HEK293 (cell line): ENCODE measurements around the gene NFIX.

Source experiments
- CTCF ChIA-PET: fragments of 350-600 bp; formaldehyde crosslinking; extraction: SDS; loops from one replicate; lab custom pipeline; 2021; ENCODE audit warnings: antibody characterized with exemption; lab: Yijun Ruan, JAX
- POLR2A ChIA-PET: fragments of 300-600 bp; formaldehyde crosslinking; extraction: SDS; loops from one replicate; lab custom pipeline; 2020; ENCODE audit warnings: antibody characterized with exemption, inconsistent platforms; lab: Yijun Ruan, JAX
- H3K27ac ChIP-seq: fragments of 200-500 bp; sonication (Bioruptor generic); 2 replicates; pipeline ENCODE4 v1.5.1; 2014; ENCODE audit warnings: low read depth, low read length, control low read depth, inconsistent platforms; ENCODE audit errors: extremely low read depth
- H3K36me3 ChIP-seq, 2 experiments: fragments of 200-500 bp in 1 of 2; sonication (Bioruptor generic) in 1 of 2; 1 replicate in 1 of 2; 2 replicates in 1 of 2; pipeline ENCODE4 v1.5.1; 2014 to 2017; ENCODE audit warnings: inconsistent platforms in 2 of 2, low read length in 2 of 2; ENCODE audit not compliant: control insufficient read depth in 2 of 2, insufficient read depth in 1 of 2
- H3K4me1 ChIP-seq: fragments of 200-500 bp; sonication (Bioruptor generic); 2 replicates; pipeline ENCODE4 v1.5.1; 2014; ENCODE audit warnings: mild to moderate bottlenecking, low read length, inconsistent platforms; ENCODE audit not compliant: control insufficient read depth, insufficient read depth
- H3K4me3 ChIP-seq: 2 replicates; pipeline ENCODE4 v1.5.1; 2011; ENCODE audit warnings: low read depth, mild to moderate bottlenecking, control low read depth, low read length, moderate library complexity
- H3K9me3 ChIP-seq: fragments of 200-500 bp; sonication (Bioruptor generic); 2 replicates; pipeline ENCODE4 v1.5.1; 2014; ENCODE audit warnings: low read depth, low read length, inconsistent platforms; ENCODE audit not compliant: control insufficient read depth, insufficient read depth
- HOXA7 ChIP-seq: sonication (generic); formaldehyde crosslinking; IDR thresholded peaks from 2 replicates; pipeline ENCODE4 v1.8.1; 2022; ENCODE audit warnings: missing genetic modification reagents, borderline replicate concordance
- HOXC10 ChIP-seq: sonication (generic); formaldehyde crosslinking; IDR thresholded peaks from 2 replicates; pipeline ENCODE4 v1.8.1; 2023; ENCODE audit warnings: mild to moderate bottlenecking, missing genetic modification reagents
- KLF1 ChIP-seq: fragments of 450-650 bp; formaldehyde crosslinking; IDR thresholded peaks from 2 replicates; pipeline ENCODE4 v1.5.1; 2016; ENCODE audit warnings: missing biosample characterization, missing genetic modification characterization
- KLF7 ChIP-seq: fragments of 450-650 bp; formaldehyde crosslinking; IDR thresholded peaks from 2 replicates; pipeline ENCODE4 v1.5.1; 2016; ENCODE audit warnings: missing biosample characterization, missing genetic modification characterization, borderline replicate concordance
- MEIS1 ChIP-seq: sonication (generic); formaldehyde crosslinking; IDR thresholded peaks from 2 replicates; pipeline ENCODE4 v1.8.1; 2022; ENCODE audit warnings: missing genetic modification reagents, mild to moderate bottlenecking, borderline replicate concordance
- ZBTB21 ChIP-seq: fragments of 450-650 bp; formaldehyde crosslinking; IDR thresholded peaks from 2 replicates; pipeline ENCODE4 v1.5.1; 2017; ENCODE audit warnings: missing biosample characterization, missing genetic modification characterization
- ZIC2 ChIP-seq: fragments of 450-650 bp; formaldehyde crosslinking; IDR thresholded peaks from 2 replicates; pipeline ENCODE4 v1.5.1; 2016; ENCODE audit warnings: missing biosample characterization, missing genetic modification characterization
- ZNF16 ChIP-seq: fragments of 450-650 bp; formaldehyde crosslinking; IDR thresholded peaks from 2 replicates; pipeline ENCODE4 v1.5.1; 2016; ENCODE audit warnings: low read depth, missing biosample characterization, missing genetic modification characterization
- ZNF2 ChIP-seq: fragments of 450-650 bp; formaldehyde crosslinking; IDR thresholded peaks from 2 replicates; pipeline ENCODE4 v1.5.1; 2016; ENCODE audit warnings: missing biosample characterization, missing genetic modification characterization
- ZNF366 ChIP-seq: fragments of 450-650 bp; formaldehyde crosslinking; conservative IDR thresholded peaks from 2 replicates; pipeline ENCODE4 v1.5.1; 2016; ENCODE audit warnings: missing biosample characterization, missing genetic modification characterization
- ZNF404 ChIP-seq: fragments of 450-650 bp; formaldehyde crosslinking; IDR thresholded peaks from 2 replicates; pipeline ENCODE4 v1.5.1; 2017; ENCODE audit warnings: missing biosample characterization, missing genetic modification characterization
- ZNF623 ChIP-seq: fragments of 450-650 bp; formaldehyde crosslinking; IDR thresholded peaks from 2 replicates; pipeline ENCODE4 v1.5.1; 2016; ENCODE audit warnings: missing biosample characterization, missing genetic modification characterization
- ZNF707 ChIP-seq: fragments of 450-650 bp; formaldehyde crosslinking; IDR thresholded peaks from 2 replicates; pipeline ENCODE4 v1.5.1; 2016; ENCODE audit warnings: missing biosample characterization, missing genetic modification characterization
- ZNF776 ChIP-seq: fragments of 450-650 bp; formaldehyde crosslinking; IDR thresholded peaks from 2 replicates; pipeline ENCODE4 v1.5.0; 2017; ENCODE audit warnings: missing biosample characterization, missing genetic modification characterization, borderline replicate concordance
- ZNF785 ChIP-seq: fragments of 450-650 bp; formaldehyde crosslinking; IDR thresholded peaks from 2 replicates; pipeline ENCODE4 v1.5.1; 2016; ENCODE audit warnings: missing biosample characterization, missing genetic modification characterization
- ZNF791 ChIP-seq: fragments of 450-650 bp; formaldehyde crosslinking; IDR thresholded peaks from 2 replicates; pipeline ENCODE4 v1.5.1; 2016; ENCODE audit warnings: missing biosample characterization, missing genetic modification characterization
- ZSCAN23 ChIP-seq: fragments of 450-650 bp; formaldehyde crosslinking; IDR thresholded peaks from 2 replicates; pipeline ENCODE4 v1.5.1; 2016; ENCODE audit warnings: missing biosample characterization, missing genetic modification characterization
- TF ChIP-seq, protein P1 (sequence below): fragments of 450-650 bp; formaldehyde crosslinking; IDR thresholded peaks from 2 replicates; pipeline ENCODE4 v1.5.1; 2016; ENCODE audit warnings: missing biosample characterization, missing genetic modification characterization
- TF ChIP-seq, protein P2 (sequence below): fragments of 450-650 bp; formaldehyde crosslinking; IDR thresholded peaks from 2 replicates; pipeline ENCODE4 v1.5.1; 2016; ENCODE audit warnings: missing biosample characterization, missing genetic modification characterization
- TF ChIP-seq, protein P3 (sequence below): fragments of 450-650 bp; formaldehyde crosslinking; IDR thresholded peaks from 2 replicates; pipeline ENCODE4 v1.5.1; 2016; ENCODE audit warnings: missing biosample characterization, missing genetic modification characterization
- TF ChIP-seq, protein P4 (sequence below): fragments of 450-650 bp; formaldehyde crosslinking; IDR thresholded peaks from 2 replicates; pipeline ENCODE4 v1.5.1; 2016; ENCODE audit warnings: missing biosample characterization, missing genetic modification characterization
- TF ChIP-seq, protein P5 (sequence below): sonication (generic); formaldehyde crosslinking; IDR thresholded peaks from 2 replicates; pipeline ENCODE4 v1.8.1; 2022; ENCODE audit warnings: mild to moderate bottlenecking, moderate library complexity, missing genetic modification reagents

The NFIX gene

DNA sequence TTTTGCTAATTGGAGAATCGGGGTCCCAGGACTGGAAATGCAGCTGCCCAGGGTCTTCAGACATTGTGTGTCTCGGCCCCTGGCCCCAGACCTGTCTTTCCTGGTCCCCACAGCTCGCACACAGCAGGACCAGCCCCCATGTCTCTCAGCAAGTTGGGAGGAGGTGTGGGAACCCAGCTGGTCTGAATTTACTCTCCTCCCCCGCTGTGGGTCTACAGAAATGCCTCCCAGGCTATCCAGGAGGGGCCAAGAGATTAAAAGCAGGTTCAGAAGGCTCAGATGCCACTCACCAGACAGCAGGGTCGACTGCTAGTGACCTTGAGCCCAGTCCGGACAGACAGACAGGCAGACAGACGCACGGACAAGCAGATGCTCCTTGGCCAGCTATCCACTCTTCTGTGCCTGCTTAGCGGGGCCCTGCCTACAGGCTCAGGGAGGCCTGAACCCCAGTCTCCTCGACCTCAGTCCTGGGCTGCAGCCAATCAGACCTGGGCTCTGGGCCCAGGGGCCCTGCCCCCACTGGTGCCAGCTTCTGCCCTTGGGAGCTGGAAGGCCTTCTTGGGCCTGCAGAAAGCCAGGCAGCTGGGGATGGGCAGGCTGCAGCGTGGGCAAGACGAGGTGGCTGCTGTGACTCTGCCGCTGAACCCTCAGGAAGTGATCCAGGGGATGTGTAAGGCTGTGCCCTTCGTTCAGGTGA lies 25.8 kb upstream of the NFIX start, which contains the start of gene DAND5:
TSS of gene DAND5 (plus strand) at position 285 of the 697 bp plus-strand sequence. CDS start at position 370, 85 bp downstream.
- POLR2A ChIA-PET: interaction anchor here (0.6 kb wide), 2 partner anchors 37 to 126 kb away, joined by 5 to 6 read pairs; no protein-coding TSS in a partner anchor

DNA sequence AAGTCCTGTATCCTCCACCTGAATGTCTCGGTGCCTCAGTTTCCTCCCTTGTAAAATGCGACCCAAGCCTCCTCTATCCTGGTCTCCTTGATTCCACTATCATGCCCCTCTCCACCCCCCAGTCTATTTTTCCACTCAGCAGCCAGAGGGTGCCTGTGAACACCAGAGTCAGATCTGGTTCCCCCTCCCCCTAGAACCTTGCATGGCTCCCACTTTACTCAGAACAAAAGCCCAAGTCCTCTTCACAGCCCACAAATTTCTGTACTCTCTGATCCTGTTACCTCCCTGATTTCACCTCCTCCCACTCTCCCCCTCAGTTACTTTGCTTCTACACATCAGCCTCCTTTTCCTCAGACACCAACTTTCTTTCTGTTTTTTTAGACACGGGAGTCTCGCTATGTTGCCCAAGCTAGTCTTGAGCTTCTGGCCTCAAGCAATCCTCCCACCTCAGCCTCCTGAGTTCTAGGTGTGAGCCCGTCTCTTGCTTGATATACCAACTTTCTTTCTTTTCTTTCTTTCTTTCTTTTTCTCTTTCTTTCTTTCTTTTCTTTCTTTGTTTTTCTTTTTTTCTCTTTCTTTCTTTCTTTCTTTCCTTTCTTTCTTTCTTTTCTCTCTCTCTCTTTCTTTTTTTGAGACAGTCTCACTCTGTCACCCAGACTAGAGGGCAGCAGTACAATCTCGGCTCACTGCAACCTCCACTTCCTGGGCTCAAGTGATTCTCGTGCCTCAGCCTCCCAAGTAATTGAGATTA lies 25.0 kb upstream of the NFIX start:
- H3K4me3 ChIP-seq: no peak overlapping the region
- H3K36me3 ChIP-seq: no peaks in the 10 kb centered on the region
- no peaks in the 10 kb centered on the region for H3K9me3 ChIP-seq
- no peaks in the 10 kb centered on the region for H3K4me1 ChIP-seq
- CTCF ChIA-PET: interaction anchor here (0.6 kb wide), 1 partner anchor 159 kb away, joined by 3 read pairs; no protein-coding TSS in a partner anchor
- POLR2A ChIA-PET: interaction anchor here (0.6 kb wide), 1 partner anchor 38 kb away, joined by 5 read pairs; no protein-coding TSS in a partner anchor
- H3K27ac ChIP-seq: no peak overlapping the region
- TF ChIP-seq ZNF623 (tag by site-specific recombination): no peak
- TF ChIP-seq ZNF776 (tag by site-specific recombination): no peak
- TF ChIP-seq MEIS1 (CRISPR knock-in tag): no peak
- peak; percentile 98 for TF ChIP-seq ZNF16 (tag by site-specific recombination)
- TF ChIP-seq, protein P1, sequence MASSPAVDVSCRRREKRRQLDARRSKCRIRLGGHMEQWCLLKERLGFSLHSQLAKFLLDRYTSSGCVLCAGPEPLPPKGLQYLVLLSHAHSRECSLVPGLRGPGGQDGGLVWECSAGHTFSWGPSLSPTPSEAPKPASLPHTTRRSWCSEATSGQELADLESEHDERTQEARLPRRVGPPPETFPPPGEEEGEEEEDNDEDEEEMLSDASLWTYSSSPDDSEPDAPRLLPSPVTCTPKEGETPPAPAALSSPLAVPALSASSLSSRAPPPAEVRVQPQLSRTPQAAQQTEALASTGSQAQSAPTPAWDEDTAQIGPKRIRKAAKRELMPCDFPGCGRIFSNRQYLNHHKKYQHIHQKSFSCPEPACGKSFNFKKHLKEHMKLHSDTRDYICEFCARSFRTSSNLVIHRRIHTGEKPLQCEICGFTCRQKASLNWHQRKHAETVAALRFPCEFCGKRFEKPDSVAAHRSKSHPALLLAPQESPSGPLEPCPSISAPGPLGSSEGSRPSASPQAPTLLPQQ (tag by site-specific recombination): no peak
- TF ChIP-seq HOXA7 (CRISPR knock-in tag): no peak
- TF ChIP-seq ZSCAN23 (tag by site-specific recombination): no peak
- TF ChIP-seq ZNF791: no peak
- TF ChIP-seq, protein P2, sequence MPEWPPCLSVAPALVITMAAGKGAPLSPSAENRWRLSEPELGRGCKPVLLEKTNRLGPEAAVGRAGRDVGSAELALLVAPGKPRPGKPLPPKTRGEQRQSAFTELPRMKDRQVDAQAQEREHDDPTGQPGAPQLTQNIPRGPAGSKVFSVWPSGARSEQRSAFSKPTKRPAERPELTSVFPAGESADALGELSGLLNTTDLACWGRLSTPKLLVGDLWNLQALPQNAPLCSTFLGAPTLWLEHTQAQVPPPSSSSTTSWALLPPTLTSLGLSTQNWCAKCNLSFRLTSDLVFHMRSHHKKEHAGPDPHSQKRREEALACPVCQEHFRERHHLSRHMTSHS (tag by site-specific recombination): no peak
- TF ChIP-seq KLF1 (tag by site-specific recombination): no peak
- TF ChIP-seq ZNF2 (tag by site-specific recombination): no peak
- peak; percentile 93 for TF ChIP-seq ZNF366 (tag by site-specific recombination)
- TF ChIP-seq ZNF404 (tag by site-specific recombination): no peak
- no peak for TF ChIP-seq KLF7
- TF ChIP-seq, protein P3, sequence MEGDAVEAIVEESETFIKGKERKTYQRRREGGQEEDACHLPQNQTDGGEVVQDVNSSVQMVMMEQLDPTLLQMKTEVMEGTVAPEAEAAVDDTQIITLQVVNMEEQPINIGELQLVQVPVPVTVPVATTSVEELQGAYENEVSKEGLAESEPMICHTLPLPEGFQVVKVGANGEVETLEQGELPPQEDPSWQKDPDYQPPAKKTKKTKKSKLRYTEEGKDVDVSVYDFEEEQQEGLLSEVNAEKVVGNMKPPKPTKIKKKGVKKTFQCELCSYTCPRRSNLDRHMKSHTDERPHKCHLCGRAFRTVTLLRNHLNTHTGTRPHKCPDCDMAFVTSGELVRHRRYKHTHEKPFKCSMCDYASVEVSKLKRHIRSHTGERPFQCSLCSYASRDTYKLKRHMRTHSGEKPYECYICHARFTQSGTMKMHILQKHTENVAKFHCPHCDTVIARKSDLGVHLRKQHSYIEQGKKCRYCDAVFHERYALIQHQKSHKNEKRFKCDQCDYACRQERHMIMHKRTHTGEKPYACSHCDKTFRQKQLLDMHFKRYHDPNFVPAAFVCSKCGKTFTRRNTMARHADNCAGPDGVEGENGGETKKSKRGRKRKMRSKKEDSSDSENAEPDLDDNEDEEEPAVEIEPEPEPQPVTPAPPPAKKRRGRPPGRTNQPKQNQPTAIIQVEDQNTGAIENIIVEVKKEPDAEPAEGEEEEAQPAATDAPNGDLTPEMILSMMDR (tag by site-specific recombination): no peak
- TF ChIP-seq ZNF785: no peak
- TF ChIP-seq ZNF707 (tag by site-specific recombination): no peak
- no peak for TF ChIP-seq ZBTB21 (tag by site-specific recombination)

More for the DNA sequence above, 25.8 kb upstream of the NFIX start, which contains the start of gene DAND5:
- Histone ChIP-seq H3K36me3 (no peaks in the 10 kb centered on the region), H3K4me3 (no peak within 1 kb of the TSS), H3K4me1 (no peaks in the 10 kb centered on the region), H3K27ac (no peak within 1 kb of the TSS), H3K9me3 (no peaks in the 10 kb centered on the region)
- CTCF ChIA-PET: interaction anchor here (0.6 to 2.3 kb wide), 2 partner anchors 8 to 221 kb away, joined by 7 to 9 read pairs; no protein-coding TSS in a partner anchor
- TF ChIP-seq HOXA7 (CRISPR knock-in tag) (no peak), HOXC10 (CRISPR knock-in tag) (no peak), ZIC2 (peak; percentile 62)
- TF ChIP-seq, protein P4, sequence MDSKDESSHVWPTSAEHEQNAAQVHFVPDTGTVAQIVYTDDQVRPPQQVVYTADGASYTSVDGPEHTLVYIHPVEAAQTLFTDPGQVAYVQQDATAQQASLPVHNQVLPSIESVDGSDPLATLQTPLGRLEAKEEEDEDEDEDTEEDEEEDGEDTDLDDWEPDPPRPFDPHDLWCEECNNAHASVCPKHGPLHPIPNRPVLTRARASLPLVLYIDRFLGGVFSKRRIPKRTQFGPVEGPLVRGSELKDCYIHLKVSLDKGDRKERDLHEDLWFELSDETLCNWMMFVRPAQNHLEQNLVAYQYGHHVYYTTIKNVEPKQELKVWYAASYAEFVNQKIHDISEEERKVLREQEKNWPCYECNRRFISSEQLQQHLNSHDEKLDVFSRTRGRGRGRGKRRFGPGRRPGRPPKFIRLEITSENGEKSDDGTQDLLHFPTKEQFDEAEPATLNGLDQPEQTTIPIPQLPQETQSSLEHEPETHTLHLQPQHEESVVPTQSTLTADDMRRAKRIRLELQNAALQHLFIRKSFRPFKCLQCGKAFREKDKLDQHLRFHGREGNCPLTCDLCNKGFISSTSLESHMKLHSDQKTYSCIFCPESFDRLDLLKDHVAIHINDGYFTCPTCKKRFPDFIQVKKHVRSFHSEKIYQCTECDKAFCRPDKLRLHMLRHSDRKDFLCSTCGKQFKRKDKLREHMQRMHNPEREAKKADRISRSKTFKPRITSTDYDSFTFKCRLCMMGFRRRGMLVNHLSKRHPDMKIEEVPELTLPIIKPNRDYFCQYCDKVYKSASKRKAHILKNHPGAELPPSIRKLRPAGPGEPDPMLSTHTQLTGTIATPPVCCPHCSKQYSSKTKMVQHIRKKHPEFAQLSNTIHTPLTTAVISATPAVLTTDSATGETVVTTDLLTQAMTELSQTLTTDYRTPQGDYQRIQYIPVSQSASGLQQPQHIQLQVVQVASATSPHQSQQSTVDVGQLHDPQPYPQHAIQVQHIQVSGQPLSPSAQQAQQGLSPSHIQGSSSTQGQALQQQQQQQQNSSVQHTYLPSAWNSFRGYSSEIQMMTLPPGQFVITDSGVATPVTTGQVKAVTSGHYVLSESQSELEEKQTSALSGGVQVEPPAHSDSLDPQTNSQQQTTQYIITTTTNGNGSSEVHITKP (tag by site-specific recombination): 0 out of 2 replicates have a peak, but pooled peaks have one; percentile 47
- TF ChIP-seq, protein P5, sequence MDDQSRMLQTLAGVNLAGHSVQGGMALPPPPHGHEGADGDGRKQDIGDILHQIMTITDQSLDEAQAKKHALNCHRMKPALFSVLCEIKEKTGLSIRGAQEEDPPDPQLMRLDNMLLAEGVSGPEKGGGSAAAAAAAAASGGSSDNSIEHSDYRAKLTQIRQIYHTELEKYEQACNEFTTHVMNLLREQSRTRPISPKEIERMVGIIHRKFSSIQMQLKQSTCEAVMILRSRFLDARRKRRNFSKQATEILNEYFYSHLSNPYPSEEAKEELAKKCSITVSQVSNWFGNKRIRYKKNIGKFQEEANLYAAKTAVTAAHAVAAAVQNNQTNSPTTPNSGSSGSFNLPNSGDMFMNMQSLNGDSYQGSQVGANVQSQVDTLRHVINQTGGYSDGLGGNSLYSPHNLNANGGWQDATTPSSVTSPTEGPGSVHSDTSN (CRISPR knock-in tag): no peak
